ENCODE data around the gene NETO2.

NETO2 gene

DNA sequence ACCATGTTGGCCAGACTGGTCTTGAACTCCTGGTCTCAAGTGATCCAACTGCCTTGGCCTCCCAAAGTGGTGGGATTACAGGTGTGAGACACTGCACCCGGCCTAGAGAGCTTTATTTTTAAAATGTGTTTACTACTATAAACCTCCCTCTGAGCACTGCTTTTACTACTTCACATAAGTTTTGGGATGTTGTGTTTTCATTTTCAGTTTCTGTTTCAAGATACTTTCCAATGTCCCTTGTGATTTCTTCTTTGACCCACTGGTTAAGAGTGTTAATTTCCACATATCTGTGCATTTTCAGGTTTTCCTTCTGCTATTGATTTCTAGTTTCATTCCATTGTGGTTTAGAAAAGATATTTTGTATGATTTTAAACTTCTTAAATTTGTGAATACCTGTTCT lies 74.4 kb downstream of the NETO2 start:
- POLR2A ChIA-PET = no interaction called here
- Histone ChIP-seq H3K4me1 (ENCODE audit: control insufficient read depth, insufficient read depth, low read length) (no peaks in the 10 kb centered on the region), H3K4me3 (ENCODE audit: low read depth, low read length) (no peak overlapping the region), H3K36me3 (ENCODE audit: control insufficient read depth in 2 of 2, insufficient read depth in 1 of 2, low read length in 2 of 2) (no peaks in the 10 kb centered on the region), H3K9me3 (ENCODE audit: control insufficient read depth, insufficient read depth, low read depth, low read length) (no peaks in the 10 kb centered on the region), H3K27ac (ENCODE audit: extremely low read depth, low read depth, low read length) (no peak overlapping the region)
- no peak for TF ChIP-seq ZNF791 (tag by site-specific recombination; IDR thresholded peaks at IDR 0.05)
- no peak for TF ChIP-seq YY2 (tag by site-specific recombination; IDR thresholded peaks at IDR 0.05)
- TF ChIP-seq, protein P1, sequence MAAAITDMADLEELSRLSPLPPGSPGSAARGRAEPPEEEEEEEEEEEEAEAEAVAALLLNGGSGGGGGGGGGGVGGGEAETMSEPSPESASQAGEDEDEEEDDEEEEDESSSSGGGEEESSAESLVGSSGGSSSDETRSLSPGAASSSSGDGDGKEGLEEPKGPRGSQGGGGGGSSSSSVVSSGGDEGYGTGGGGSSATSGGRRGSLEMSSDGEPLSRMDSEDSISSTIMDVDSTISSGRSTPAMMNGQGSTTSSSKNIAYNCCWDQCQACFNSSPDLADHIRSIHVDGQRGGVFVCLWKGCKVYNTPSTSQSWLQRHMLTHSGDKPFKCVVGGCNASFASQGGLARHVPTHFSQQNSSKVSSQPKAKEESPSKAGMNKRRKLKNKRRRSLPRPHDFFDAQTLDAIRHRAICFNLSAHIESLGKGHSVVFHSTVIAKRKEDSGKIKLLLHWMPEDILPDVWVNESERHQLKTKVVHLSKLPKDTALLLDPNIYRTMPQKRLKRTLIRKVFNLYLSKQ (tag by site-specific recombination; IDR thresholded peaks at IDR 0.05; ENCODE audit: borderline replicate concordance) = no peak
- TF ChIP-seq HOXA7 (CRISPR knock-in tag; IDR thresholded peaks at IDR 0.05; ENCODE audit: borderline replicate concordance) = no peak
- no peak for TF ChIP-seq ZIC2 (tag by site-specific recombination; IDR thresholded peaks at IDR 0.05)
- no peak for TF ChIP-seq ZNF48 (tag by site-specific recombination; IDR thresholded peaks at IDR 0.05)
- CTCF ChIA-PET = no interaction called here

DNA sequence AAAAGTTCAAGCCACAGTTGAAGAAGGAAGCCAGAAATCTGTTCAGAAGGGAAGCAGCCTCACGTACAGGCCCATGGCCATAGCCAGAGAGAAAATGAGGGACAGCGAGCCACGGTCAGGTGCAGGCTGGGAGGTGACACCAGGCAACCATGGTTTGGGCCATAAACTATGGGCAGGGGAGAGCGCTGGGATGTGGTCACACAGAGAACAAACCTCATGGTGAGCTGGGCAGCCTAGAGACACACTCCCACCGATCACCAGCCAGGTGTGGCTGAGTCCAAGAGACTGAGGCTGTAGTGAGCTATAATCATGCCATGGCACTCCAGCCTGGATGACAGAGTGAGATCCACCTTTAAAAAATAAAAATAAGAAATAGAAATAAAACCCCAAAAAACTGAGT lies 76.5 kb downstream of the NETO2 start:
- TF ChIP-seq ZBTB21 (tag by site-specific recombination; IDR thresholded peaks at IDR 0.05) (no peak), MYNN (tag by site-specific recombination; IDR thresholded peaks at IDR 0.05; ENCODE audit: borderline replicate concordance) (no peak), HOXA7 (CRISPR knock-in tag; IDR thresholded peaks at IDR 0.05; ENCODE audit: borderline replicate concordance) (no peak), ZNF157 (tag by site-specific recombination; IDR thresholded peaks at IDR 0.05) (no peak), ZNF776 (tag by site-specific recombination; IDR thresholded peaks at IDR 0.05; ENCODE audit: borderline replicate concordance) (no peak), ZNF132 (tag by site-specific recombination; IDR thresholded peaks at IDR 0.05; ENCODE audit: borderline replicate concordance) (no peak), SP7 (tag by site-specific recombination; IDR thresholded peaks at IDR 0.05) (no peak), SP2 (tag by site-specific recombination; IDR thresholded peaks at IDR 0.05) (no peak)
- TF ChIP-seq, protein P2, sequence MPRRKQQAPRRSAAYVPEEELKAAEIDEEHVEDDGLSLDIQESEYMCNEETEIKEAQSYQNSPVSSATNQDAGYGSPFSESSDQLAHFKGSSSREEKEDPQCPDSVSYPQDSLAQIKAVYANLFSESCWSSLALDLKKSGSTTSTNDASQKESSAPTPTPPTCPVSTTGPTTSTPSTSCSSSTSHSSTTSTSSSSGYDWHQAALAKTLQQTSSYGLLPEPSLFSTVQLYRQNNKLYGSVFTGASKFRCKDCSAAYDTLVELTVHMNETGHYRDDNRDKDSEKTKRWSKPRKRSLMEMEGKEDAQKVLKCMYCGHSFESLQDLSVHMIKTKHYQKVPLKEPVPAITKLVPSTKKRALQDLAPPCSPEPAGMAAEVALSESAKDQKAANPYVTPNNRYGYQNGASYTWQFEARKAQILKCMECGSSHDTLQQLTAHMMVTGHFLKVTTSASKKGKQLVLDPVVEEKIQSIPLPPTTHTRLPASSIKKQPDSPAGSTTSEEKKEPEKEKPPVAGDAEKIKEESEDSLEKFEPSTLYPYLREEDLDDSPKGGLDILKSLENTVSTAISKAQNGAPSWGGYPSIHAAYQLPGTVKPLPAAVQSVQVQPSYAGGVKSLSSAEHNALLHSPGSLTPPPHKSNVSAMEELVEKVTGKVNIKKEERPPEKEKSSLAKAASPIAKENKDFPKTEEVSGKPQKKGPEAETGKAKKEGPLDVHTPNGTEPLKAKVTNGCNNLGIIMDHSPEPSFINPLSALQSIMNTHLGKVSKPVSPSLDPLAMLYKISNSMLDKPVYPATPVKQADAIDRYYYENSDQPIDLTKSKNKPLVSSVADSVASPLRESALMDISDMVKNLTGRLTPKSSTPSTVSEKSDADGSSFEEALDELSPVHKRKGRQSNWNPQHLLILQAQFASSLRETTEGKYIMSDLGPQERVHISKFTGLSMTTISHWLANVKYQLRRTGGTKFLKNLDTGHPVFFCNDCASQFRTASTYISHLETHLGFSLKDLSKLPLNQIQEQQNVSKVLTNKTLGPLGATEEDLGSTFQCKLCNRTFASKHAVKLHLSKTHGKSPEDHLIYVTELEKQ (tag by site-specific recombination; IDR thresholded peaks at IDR 0.05; ENCODE audit: borderline replicate concordance) = no peak
- TF ChIP-seq, protein P3, sequence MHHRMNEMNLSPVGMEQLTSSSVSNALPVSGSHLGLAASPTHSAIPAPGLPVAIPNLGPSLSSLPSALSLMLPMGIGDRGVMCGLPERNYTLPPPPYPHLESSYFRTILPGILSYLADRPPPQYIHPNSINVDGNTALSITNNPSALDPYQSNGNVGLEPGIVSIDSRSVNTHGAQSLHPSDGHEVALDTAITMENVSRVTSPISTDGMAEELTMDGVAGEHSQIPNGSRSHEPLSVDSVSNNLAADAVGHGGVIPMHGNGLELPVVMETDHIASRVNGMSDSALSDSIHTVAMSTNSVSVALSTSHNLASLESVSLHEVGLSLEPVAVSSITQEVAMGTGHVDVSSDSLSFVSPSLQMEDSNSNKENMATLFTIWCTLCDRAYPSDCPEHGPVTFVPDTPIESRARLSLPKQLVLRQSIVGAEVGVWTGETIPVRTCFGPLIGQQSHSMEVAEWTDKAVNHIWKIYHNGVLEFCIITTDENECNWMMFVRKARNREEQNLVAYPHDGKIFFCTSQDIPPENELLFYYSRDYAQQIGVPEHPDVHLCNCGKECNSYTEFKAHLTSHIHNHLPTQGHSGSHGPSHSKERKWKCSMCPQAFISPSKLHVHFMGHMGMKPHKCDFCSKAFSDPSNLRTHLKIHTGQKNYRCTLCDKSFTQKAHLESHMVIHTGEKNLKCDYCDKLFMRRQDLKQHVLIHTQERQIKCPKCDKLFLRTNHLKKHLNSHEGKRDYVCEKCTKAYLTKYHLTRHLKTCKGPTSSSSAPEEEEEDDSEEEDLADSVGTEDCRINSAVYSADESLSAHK (tag by site-specific recombination; IDR thresholded peaks at IDR 0.05) = no peak
- Histone ChIP-seq H3K9me3 (ENCODE audit: control insufficient read depth, insufficient read depth, low read depth, low read length) (no peaks in the 10 kb centered on the region), H3K4me3 (ENCODE audit: low read depth, low read length) (no peak overlapping the region), H3K4me1 (ENCODE audit: control insufficient read depth, insufficient read depth, low read length) (no peaks in the 10 kb centered on the region), H3K36me3 (ENCODE audit: control insufficient read depth in 2 of 2, insufficient read depth in 1 of 2, low read length in 2 of 2) (no peaks in the 10 kb centered on the region), H3K27ac (ENCODE audit: extremely low read depth, low read depth, low read length) (no peak overlapping the region)
- CTCF ChIA-PET = no interaction called here
- POLR2A ChIA-PET = no interaction called here
